Keratinocyte (primary cell): ENCODE measurements around the gene NRIP2. TPM values are rescaled to one million over a fixed set of nuclear protein-coding genes. Genes with fewer than 3 reads are reported as not detected.
A peak's percentile ranks its signal among the peaks of the same experiment; 100 is the strongest.

Source experiments
- DNase-seq: peaks from one replicate; pipeline ENCODE4 v3.0.0-alpha.2; 2011; ENCODE audit warnings: low read depth, missing footprints, low spot score
- FAIRE-seq: peaks from 2 replicates; lab custom pipeline; 2011; peaks lifted over from hg19 to GRCh38; lab: Jason Lieb, UNC
- H2AFZ ChIP-seq: 2 replicates; pipeline ENCODE4 v1.6.0; 2012; ENCODE audit warnings: low read length, control low read depth, inconsistent platforms; ENCODE audit not compliant: control insufficient read depth
- H3K27ac ChIP-seq: 2 replicates; pipeline ENCODE4 v1.5.1; 2011; ENCODE audit warnings: low read length; ENCODE audit not compliant: control insufficient read depth, insufficient read depth
- H3K27me3 ChIP-seq: 3 replicates; pipeline ENCODE4 v1.6.0; 2011; ENCODE audit warnings: low read length; ENCODE audit not compliant: control insufficient read depth, insufficient read depth; ENCODE audit errors: extremely low read depth
- H3K36me3 ChIP-seq, 2 experiments: 2 replicates in 1 of 2; 3 replicates in 1 of 2; pipeline ENCODE4 v1.5.1; 2011; ENCODE audit warnings: low read length in 2 of 2, mild to moderate bottlenecking in 1 of 2; ENCODE audit not compliant: control insufficient read depth in 2 of 2, insufficient read depth in 2 of 2; ENCODE audit errors: extremely low read depth in 1 of 2
- H3K4me1 ChIP-seq: 3 replicates; pipeline ENCODE4 v1.5.1; 2011; ENCODE audit warnings: low read length; ENCODE audit not compliant: control insufficient read depth, insufficient read depth; ENCODE audit errors: extremely low read depth
- H3K4me2 ChIP-seq: 3 replicates; pipeline ENCODE4 v1.6.0; 2011; ENCODE audit warnings: low read depth, low read length; ENCODE audit not compliant: control insufficient read depth, insufficient read depth; ENCODE audit errors: extremely low read depth
- H3K4me3 ChIP-seq, 3 experiments: fragments of 200-600 bp in 1 of 3; sonication (generic) in 1 of 3; 2 replicates in 2 of 3; 3 replicates in 1 of 3; pipeline ENCODE4 v1.5.1; 2011 to 2016; ENCODE audit warnings: low read length in 3 of 3, mild to moderate bottlenecking in 3 of 3, control low read depth in 2 of 3, inconsistent platforms in 1 of 3, low read depth in 1 of 3, mixed read lengths in 1 of 3, mixed run types in 1 of 3, moderate library complexity in 1 of 3; ENCODE audit not compliant: control insufficient read depth in 2 of 3, insufficient read depth in 2 of 3; ENCODE audit errors: extremely low read depth in 1 of 3
- H3K79me2 ChIP-seq: 2 replicates; pipeline ENCODE4 v1.6.0; 2012; ENCODE audit warnings: low read length; ENCODE audit not compliant: control insufficient read depth, insufficient read depth
- H3K9ac ChIP-seq: 3 replicates; pipeline ENCODE4 v1.6.0; 2011; ENCODE audit warnings: low read length; ENCODE audit not compliant: control insufficient read depth, insufficient read depth; ENCODE audit errors: extremely low read depth
- H3K9me1 ChIP-seq: 3 replicates; pipeline ENCODE4 v1.6.0; 2011; ENCODE audit warnings: low read length; ENCODE audit not compliant: control insufficient read depth, insufficient read depth; ENCODE audit errors: extremely low read depth
- H3K9me3 ChIP-seq: 2 replicates; pipeline ENCODE4 v1.5.1; 2012; ENCODE audit warnings: low read depth, low read length; ENCODE audit not compliant: control insufficient read depth
- H4K20me1 ChIP-seq: 3 replicates; pipeline ENCODE4 v1.6.0; 2011; ENCODE audit warnings: low read length; ENCODE audit not compliant: control insufficient read depth, insufficient read depth; ENCODE audit errors: extremely low read depth
- EZH2 ChIP-seq: IDR thresholded peaks from one replicate; pipeline ENCODE4 v1.6.1; 2012; ENCODE audit warnings: inconsistent platforms, mild to moderate bottlenecking, low read length, moderate library complexity
- dilution Hi-C: fragments of 300-500 bp; cut with MboI; formaldehyde crosslinking; loops from one replicate; pipeline ENCODE4 v1.7.0; 2020; ENCODE audit warnings: low sequenced_read_pairs; ENCODE audit not compliant: extremely low pct_ligation_motif_present
- polyA plus RNA-seq, 5 experiments: library from polyadenylated mRNA; depleted of rRNA in 3 of 5; stranded (reverse) in 3 of 5; stranded (forward) in 1 of 5; unstranded in 1 of 5; fragments of >200 nt; gene quantifications; 1 replicate in 1 of 5; 2 replicates in 3 of 5; 3 replicates in 1 of 5; pipeline versions ENCODE4 v1.2.1 to v1.2.3, GENCODE V29; 2011 to 2012; ENCODE audit warnings: missing spikeins in 2 of 5, low read depth in 1 of 5, low replicate concordance in 1 of 5
- TF ChIP-seq, protein P1 (sequence below), 3 experiments: IDR thresholded peaks in 1 of 3; conservative IDR thresholded peaks in 1 of 3; optimal IDR thresholded peaks in 1 of 3; 2 replicates in 2 of 3; 3 replicates in 1 of 3; pipeline versions ENCODE3 to v1.5.1; 2011; ENCODE audit warnings: low read length in 3 of 3, mild to moderate bottlenecking in 3 of 3, moderate library complexity in 2 of 3, control low read depth in 1 of 3, inconsistent platforms in 1 of 3; ENCODE audit not compliant: insufficient read depth in 2 of 3; ENCODE audit errors: extremely low read depth in 1 of 3

The NRIP2 gene
- polyA plus RNA-seq, 1 donor (not counting 4 experiments of a cell fraction or from before 2014, with no cell fraction given) = not detected

DNA sequence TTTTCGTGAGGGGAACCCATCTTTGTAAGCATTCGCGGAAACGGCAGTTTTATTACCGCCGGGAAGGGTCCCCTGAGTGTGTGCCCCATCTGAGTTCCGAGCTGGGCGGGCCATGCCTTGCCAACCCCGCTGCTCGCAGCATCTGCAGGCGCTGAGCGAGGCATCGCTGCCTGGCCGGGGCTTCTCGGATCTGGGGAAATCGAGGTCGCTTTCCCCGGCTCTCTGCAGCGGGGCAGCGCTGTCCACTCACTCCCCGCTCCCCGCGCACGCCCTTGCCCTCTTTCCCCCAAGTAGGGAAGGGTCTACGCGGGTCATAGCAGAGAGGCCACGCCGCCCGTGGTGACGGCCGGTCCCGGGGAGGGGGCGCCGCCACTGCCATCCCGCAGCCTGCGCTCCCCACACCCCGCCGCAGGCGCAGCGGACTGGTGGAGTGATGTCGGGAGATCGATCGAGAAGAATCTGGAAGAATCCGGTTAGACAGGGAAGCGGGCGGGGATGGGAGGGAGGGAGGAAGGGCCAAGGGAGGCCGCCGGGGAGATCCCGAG, 40.6 kb downstream of the NRIP2 start:
- no peak for FAIRE-seq
- Histone ChIP-seq H3K36me3 (peaks cover 21 to 24% of the 10 kb centered on the region in 2 experiments), H4K20me1 (peaks cover 15% of the 10 kb centered on the region), H3K79me2 (peaks cover 34% of the 10 kb centered on the region), H3K27me3 (peaks cover 7% of the 10 kb centered on the region), H3K4me2 (peak overlapping the region; percentile 61), H3K9me3 (no peaks in the 10 kb centered on the region), H3K27ac (no peak overlapping the region), H3K4me1 (peaks cover 18% of the 10 kb centered on the region), H3K4me3 (peak overlapping the region; percentile 72 to 88 (median 75)), H3K9ac (peak overlapping the region; percentile 81), H3K9me1 (no peaks in the 10 kb centered on the region), H2AFZ (peak overlapping the region; percentile 75)
- dilution Hi-C loops = no loop called here
- peak; percentile 50 for TF ChIP-seq EZH2
- TF ChIP-seq, protein P1, sequence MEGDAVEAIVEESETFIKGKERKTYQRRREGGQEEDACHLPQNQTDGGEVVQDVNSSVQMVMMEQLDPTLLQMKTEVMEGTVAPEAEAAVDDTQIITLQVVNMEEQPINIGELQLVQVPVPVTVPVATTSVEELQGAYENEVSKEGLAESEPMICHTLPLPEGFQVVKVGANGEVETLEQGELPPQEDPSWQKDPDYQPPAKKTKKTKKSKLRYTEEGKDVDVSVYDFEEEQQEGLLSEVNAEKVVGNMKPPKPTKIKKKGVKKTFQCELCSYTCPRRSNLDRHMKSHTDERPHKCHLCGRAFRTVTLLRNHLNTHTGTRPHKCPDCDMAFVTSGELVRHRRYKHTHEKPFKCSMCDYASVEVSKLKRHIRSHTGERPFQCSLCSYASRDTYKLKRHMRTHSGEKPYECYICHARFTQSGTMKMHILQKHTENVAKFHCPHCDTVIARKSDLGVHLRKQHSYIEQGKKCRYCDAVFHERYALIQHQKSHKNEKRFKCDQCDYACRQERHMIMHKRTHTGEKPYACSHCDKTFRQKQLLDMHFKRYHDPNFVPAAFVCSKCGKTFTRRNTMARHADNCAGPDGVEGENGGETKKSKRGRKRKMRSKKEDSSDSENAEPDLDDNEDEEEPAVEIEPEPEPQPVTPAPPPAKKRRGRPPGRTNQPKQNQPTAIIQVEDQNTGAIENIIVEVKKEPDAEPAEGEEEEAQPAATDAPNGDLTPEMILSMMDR (optimal IDR thresholded peaks at IDR 0.05 in 1 of 3, IDR thresholded peaks at IDR 0.05 in 1 of 3, conservative IDR thresholded peaks at IDR 0.05 in 1 of 3; ENCODE audit: extremely low read depth in 1 of 3, insufficient read depth in 2 of 3, low read length in 3 of 3) = no peak
- no peak for DNase-seq

DNA sequence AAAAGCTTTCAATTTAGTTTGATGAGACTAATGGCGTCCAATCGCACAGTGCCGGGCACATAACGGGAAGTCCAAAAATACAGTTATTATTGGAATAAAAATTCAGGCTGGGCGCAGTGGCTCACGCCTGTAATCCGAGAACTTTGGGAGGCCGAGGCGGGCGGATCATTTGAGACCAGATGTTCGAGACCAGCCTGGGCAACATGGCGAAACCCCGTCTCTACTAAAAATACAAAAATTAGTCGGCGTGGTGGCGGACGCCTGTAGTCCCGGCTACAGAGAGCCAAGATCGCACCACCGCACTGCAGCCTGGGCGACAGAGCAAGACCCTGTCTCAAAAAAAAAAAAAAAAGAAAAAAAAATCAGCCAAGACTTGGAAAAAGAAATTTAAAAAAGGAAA, 41.3 kb downstream of the NRIP2 start:
- peaks cover 7% of the 10 kb centered on the region for H3K27me3 ChIP-seq
- no peak overlapping the region for H3K4me2 ChIP-seq
- no peaks in the 10 kb centered on the region for H3K9me1 ChIP-seq
- no peak overlapping the region for H3K4me3 ChIP-seq
- H3K27ac ChIP-seq = no peak overlapping the region
- no peaks in the 10 kb centered on the region for H3K9me3 ChIP-seq
- H4K20me1 ChIP-seq = peaks cover 15% of the 10 kb centered on the region
- H3K9ac ChIP-seq = no peak overlapping the region
- FAIRE-seq (no peak), DNase-seq (no peak)
- H2AFZ ChIP-seq = no peak overlapping the region
- TF ChIP-seq, protein P1 (optimal IDR thresholded peaks at IDR 0.05 in 1 of 3, IDR thresholded peaks at IDR 0.05 in 1 of 3, conservative IDR thresholded peaks at IDR 0.05 in 1 of 3; ENCODE audit: extremely low read depth in 1 of 3, insufficient read depth in 2 of 3, low read length in 3 of 3) = no peak
- TF ChIP-seq EZH2 = no peak
- dilution Hi-C loops = no loop called here
- peaks cover 14 to 18% of the 10 kb centered on the region in 2 experiments for H3K36me3 ChIP-seq
- H3K4me1 ChIP-seq = peaks cover 13% of the 10 kb centered on the region
- peaks cover 31% of the 10 kb centered on the region for H3K79me2 ChIP-seq
